ENCODE results near the gene ST6GALNAC6.

The ST6GALNAC6 gene

DNA sequence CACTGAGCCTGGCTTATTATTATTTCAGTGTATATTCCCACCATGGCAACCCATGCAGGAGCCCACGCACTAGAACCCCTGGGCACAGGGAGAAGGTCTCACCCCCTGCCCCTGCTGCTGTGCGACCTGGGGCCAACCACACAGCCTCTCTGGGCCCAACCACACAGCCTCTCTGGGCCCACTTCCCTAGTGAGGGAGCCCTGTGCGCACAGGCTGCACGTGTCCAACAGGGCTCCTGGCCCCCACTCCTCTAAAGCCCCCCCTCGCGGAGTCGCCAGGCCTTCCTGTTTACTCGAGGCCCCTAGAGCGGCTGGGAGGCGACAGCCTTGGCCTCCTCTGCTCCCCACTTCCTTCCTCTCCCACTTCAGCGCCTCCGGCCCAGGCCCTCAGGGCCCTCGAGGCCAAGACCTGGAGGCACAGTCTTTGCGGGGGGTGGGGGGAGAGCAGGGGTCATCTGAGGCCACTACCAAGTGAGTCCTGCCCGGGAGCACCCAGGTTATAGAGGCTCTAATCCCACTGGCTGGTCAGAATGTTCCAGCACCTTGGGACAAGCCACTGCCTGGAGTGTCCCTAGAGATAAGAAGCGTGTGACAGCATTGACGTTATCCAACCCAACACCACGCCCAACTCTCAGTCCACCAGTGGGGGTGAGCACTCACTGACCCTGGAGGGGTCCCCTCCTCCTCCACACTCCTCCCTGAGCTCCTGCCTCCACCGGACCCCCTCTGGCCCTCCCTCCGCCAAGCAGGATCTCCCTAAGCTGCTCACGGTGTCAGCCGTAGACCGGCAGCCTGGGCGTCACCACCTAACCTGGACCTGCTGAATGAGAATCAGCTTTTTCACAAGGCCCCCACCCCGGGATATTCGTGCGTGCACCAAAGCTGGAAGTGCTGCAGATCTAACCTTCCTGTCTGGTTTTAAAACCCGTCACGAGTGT is 37.1 kb downstream of the ST6GALNAC6 start:
- Histone ChIP-seq H3K4me3 (peak overlapping the region in 2 of 10 experiments; percentile 19 to 46; a peak in 3 of 20 replicates), H3K9ac (peak overlapping the region; percentile 72 to 86 (median 81))
- no peak for TF ChIP-seq Cebpa-rat (IDR thresholded peaks at IDR 0.05)

DNA sequence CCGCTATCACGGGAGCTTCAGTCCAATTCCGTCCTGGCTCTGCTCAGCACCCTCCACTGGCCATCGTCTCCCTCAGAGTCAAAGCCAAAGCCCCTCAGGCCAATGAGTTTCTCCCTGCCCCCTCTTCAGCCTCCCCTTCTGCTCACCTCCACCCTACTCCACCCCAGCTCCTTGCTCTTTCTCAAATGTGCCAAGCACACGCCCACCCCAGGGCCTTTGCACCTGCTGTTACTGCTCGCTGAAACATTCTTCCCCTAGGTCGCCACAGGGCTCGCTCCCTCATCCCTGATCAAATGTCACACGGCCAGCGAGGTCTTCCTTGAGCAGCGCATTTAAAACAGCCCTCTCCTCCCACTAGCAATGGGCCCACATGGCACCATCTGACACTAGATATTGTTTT is 38.6 kb downstream of the ST6GALNAC6 start:
- Histone ChIP-seq H3K9ac (peak overlapping the region in 4 of 11 experiments; percentile 6 to 83 (median 48); a peak in 4 of 22 replicates), H3K4me1 (peaks cover 96 to 100% (median 100%) of the 10 kb centered on the region in 10 experiments), H3K4me2 (peak overlapping the region; percentile 66 to 100 (median 88)), H3K9me3 (replicated peaks in 1 of 11) (no peaks in the 10 kb centered on the region), H3K36me3 (no peaks in the 10 kb centered on the region), H3K27me3 (no peaks in the 10 kb centered on the region), H4K20me1 (no peaks in the 10 kb centered on the region), H3K4me3 (no peak overlapping the region; a peak in 1 of 20 replicates), H3K27ac (peak overlapping the region in 9 of 11 experiments; percentile 85 to 96 (median 92); a peak in 19 of 22 replicates)
- no peak for TF ChIP-seq Cebpa-rat (IDR thresholded peaks at IDR 0.05)

More for the DNA sequence above, 37.1 kb downstream of the ST6GALNAC6 start:
- H3K9me3 ChIP-seq (replicated peaks in 1 of 11): no peaks in the 10 kb centered on the region
- H3K27me3 ChIP-seq: no peaks in the 10 kb centered on the region
- H3K27ac ChIP-seq: peak overlapping the region; percentile 85 to 96 (median 92)
- no peaks in the 10 kb centered on the region for H3K36me3 ChIP-seq
- H4K20me1 ChIP-seq: no peaks in the 10 kb centered on the region
- H3K4me2 ChIP-seq: peak overlapping the region; percentile 66 to 100 (median 88)
- peaks cover 96 to 100% (median 100%) of the 10 kb centered on the region in 10 experiments for H3K4me1 ChIP-seq

DNA sequence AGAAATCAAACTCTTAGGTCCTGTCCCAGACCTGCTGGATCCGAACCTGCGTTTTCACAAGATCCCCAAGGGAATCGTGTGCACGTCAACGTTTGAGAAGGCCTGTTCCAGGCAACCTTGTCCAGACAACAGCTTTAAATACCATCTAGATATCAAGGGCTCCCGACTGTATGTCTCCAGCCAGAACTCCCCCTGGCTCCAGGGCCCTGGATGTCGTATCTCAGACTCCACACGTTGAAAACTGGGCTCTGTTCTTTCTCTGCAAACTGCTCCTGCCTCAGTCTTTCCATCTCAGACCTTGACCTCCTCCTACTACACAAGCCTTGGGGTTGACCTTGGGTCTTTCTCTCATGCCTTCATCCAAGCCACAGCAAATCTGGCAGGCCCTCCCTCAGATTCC is 39.1 kb downstream of the ST6GALNAC6 start:
- no peaks in the 10 kb centered on the region for H3K36me3 ChIP-seq
- H3K4me2 ChIP-seq: peak overlapping the region; percentile 21 to 100 (median 88); a peak in 18 of 22 replicates
- peak overlapping the region in 10 of 11 experiments; percentile 5 to 96 (median 92); a peak in 17 of 22 replicates for H3K27ac ChIP-seq
- no peaks in the 10 kb centered on the region for H4K20me1 ChIP-seq
- H3K4me1 ChIP-seq: peaks cover 96 to 100% (median 100%) of the 10 kb centered on the region in 10 experiments
- H3K27me3 ChIP-seq: no peaks in the 10 kb centered on the region
- peak overlapping the region in 3 of 11 experiments; percentile 8 to 35 (median 14); a peak in 2 of 22 replicates for H3K9ac ChIP-seq
- H3K4me3 ChIP-seq: no peak overlapping the region
- TF ChIP-seq Cebpa-rat (IDR thresholded peaks at IDR 0.05): no peak
- no peaks in the 10 kb centered on the region for H3K9me3 ChIP-seq (replicated peaks in 1 of 11)

DNA sequence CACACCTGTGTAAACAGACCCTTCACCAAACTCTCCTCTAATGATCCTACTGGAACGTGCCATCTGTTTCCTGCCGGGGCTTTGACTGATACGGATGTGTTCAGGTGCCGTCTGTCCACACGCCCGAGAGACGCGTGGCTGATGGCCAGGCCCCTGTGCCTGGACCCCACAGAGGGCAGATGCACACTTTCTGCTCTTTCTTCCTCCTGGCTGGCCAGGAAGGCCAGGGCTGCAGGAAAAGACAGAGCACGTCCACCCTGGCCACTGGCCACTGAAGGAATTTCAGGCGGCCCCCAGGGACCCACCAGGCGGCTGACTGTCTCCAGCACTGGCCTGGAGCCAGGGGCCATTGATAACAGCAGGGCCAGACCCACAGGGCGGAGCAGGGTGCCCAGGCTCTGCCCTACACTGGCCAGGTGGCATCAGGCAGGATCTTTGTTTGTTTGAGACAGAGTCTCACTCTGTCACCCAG is 41.3 kb downstream of the ST6GALNAC6 start:
- Histone ChIP-seq H3K27ac (peak overlapping the region; percentile 25 to 95 (median 70); a peak in 20 of 22 replicates), H3K9ac (peak overlapping the region; percentile 16 to 86 (median 52); a peak in 19 of 22 replicates), H3K4me1 (peaks cover 83 to 98% (median 89%) of the 10 kb centered on the region in 10 experiments), H3K4me3 (peak overlapping the region in 1 of 10 experiments; percentile 33; a peak in 1 of 20 replicates), H3K27me3 (no peaks in the 10 kb centered on the region), H3K36me3 (peaks cover 0 to 2% (median 0%) of the 10 kb centered on the region in 11 experiments; a peak in 1 of 22 replicates), H4K20me1 (peaks cover 0 to 6% (median 0%) of the 10 kb centered on the region in 11 experiments; a peak in 9 of 22 replicates), H3K9me3 (replicated peaks in 1 of 11) (no peaks in the 10 kb centered on the region), H3K4me2 (peak overlapping the region; percentile 81 to 100 (median 94))
- no peak for TF ChIP-seq Cebpa-rat (IDR thresholded peaks at IDR 0.05)

DNA sequence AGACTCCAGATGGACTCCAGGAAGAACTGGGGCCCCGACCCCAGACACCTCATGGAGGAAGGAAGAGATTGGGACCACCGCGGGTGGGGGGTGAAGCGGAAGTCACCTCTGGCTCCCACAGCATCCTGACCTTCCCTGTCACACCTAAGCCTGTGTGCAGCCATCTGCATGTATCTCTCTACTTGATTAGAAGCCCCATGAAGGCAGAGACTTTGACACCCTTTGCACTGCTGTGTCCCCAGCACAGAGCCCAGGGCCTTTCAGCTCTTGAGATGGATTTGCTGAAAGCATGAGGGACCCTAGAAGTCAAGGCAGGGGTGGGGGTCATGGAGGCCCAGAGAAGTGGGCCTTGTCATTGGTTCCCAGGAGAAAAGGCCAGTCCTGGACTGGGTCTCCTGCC is 42.1 kb downstream of the ST6GALNAC6 start:
- peak overlapping the region in 10 of 11 experiments; percentile 43 to 86 (median 63); a peak in 17 of 22 replicates for H3K9ac ChIP-seq
- H3K4me1 ChIP-seq: peaks cover 83 to 98% (median 89%) of the 10 kb centered on the region in 10 experiments
- H3K9me3 ChIP-seq (replicated peaks in 1 of 11): no peaks in the 10 kb centered on the region
- H3K27ac ChIP-seq: peak overlapping the region; percentile 25 to 95 (median 70); a peak in 20 of 22 replicates
- peak overlapping the region in 1 of 10 experiments; percentile 33; a peak in 3 of 20 replicates for H3K4me3 ChIP-seq
- no peak for TF ChIP-seq Cebpa-rat (IDR thresholded peaks at IDR 0.05)
- peaks cover 0 to 13% (median 4%) of the 10 kb centered on the region in 11 experiments; a peak in 10 of 22 replicates for H4K20me1 ChIP-seq
- H3K27me3 ChIP-seq: no peaks in the 10 kb centered on the region
- H3K36me3 ChIP-seq: peaks cover 4 to 8% (median 6%) of the 10 kb centered on the region in 11 experiments; a peak in 16 of 22 replicates
- H3K4me2 ChIP-seq: peak overlapping the region; percentile 81 to 100 (median 94)

DNA sequence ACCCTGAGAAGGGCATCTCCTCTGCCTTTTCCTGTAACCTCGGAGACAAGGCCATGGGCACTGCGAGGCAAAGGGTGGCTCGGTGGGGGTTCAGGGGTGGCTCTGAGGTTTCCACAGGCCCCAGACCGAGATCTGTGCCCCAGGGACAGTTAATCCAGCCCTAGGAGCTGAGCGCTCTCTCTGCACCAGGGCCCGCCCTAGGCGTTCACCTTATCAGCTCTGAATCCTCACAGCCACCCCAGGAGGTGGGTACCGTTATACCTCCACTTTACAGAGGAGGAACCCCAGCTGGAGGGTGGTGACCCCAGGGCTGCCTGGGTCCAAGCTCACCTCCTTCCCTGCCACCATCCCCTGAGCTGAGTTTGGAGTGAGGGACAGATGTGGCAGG is 42.7 kb downstream of the ST6GALNAC6 start:
- Histone ChIP-seq H3K4me3 (peak overlapping the region in 2 of 10 experiments; percentile 9 to 33; a peak in 3 of 20 replicates), H3K27me3 (no peaks in the 10 kb centered on the region), H3K27ac (peak overlapping the region; percentile 36 to 95 (median 70); a peak in 20 of 22 replicates), H3K4me2 (peak overlapping the region; percentile 81 to 100 (median 94)), H4K20me1 (peaks cover 0 to 18% (median 5%) of the 10 kb centered on the region in 11 experiments; a peak in 10 of 22 replicates), H3K4me1 (peaks cover 83 to 98% (median 89%) of the 10 kb centered on the region in 10 experiments), H3K9ac (peak overlapping the region; percentile 26 to 86 (median 62); a peak in 20 of 22 replicates), H3K9me3 (replicated peaks in 1 of 11) (no peaks in the 10 kb centered on the region), H3K36me3 (peaks cover 6 to 13% (median 11%) of the 10 kb centered on the region in 11 experiments; a peak in 19 of 22 replicates)
- TF ChIP-seq Cebpa-rat (IDR thresholded peaks at IDR 0.05): no peak

DNA sequence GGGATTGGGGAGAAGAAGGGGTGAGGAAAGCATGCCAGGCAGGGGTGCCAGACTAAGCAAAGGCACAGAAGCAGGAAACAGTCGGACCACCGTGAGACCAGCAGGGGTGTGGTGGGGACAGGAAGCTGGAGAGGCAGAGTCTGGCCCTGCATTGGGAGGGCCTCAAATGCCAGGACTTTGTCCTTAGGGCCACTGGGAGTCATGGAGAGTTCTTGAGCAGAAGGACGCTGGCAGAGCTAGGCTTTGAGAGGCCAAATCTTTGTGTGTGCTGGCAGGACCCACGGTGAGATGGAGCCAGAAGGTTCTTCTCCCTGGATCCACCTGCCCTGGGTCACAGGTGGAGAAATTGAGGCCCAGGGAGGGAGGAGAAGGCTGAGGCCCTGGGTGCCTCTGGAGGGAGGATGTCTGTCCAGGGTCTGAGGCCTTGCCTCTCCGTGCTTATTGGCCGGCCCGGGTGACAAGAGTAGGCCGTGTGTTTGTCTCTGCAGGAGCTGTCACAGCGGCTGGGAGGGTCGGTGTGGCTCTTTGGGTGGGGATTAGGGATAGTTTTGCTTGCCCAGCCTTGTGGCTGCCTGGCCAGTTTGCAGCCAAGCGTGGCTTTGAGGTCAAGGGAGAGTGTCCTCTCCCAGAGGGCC is 43.2 kb downstream of the ST6GALNAC6 start:
- peak overlapping the region; percentile 81 to 100 (median 94) for H3K4me2 ChIP-seq
- H3K9me3 ChIP-seq (replicated peaks in 1 of 11): peaks cover 0 to 5% (median under 1%) of the 10 kb centered on the region in 11 experiments; a peak in 11 of 22 replicates
- peaks cover 83 to 98% (median 88%) of the 10 kb centered on the region in 10 experiments for H3K4me1 ChIP-seq
- no peak for TF ChIP-seq Cebpa-rat (IDR thresholded peaks at IDR 0.05)
- peaks cover 0 to 21% (median 5%) of the 10 kb centered on the region in 11 experiments; a peak in 10 of 22 replicates for H4K20me1 ChIP-seq
- H3K27ac ChIP-seq: peak overlapping the region; percentile 36 to 95 (median 70); a peak in 20 of 22 replicates
- no peaks in the 10 kb centered on the region for H3K27me3 ChIP-seq
- H3K9ac ChIP-seq: peak overlapping the region; percentile 26 to 86 (median 62); a peak in 20 of 22 replicates
- peaks cover 11 to 17% (median 16%) of the 10 kb centered on the region in 11 experiments; a peak in 21 of 22 replicates for H3K36me3 ChIP-seq
- H3K4me3 ChIP-seq: peak overlapping the region in 2 of 10 experiments; percentile 9 to 33; a peak in 2 of 20 replicates

DNA sequence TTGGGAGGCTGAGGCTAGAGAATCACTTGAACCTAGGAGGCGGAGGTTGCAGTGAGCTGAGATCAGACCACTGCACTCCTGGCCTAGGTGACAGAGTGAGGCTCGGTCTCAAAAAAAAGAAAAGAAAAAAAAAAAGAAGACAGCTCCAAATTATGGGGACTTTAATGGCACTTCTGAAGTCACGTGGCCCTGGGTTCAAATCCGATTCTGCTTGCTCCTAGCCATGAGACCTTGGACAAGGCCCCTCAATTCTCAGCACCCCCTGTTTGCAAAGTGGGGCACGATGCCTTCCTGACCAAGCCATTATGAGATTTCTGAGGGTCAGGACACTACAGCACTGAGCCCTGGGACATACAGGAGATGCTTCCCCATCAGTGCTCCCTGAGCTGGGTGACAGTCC is 43.9 kb downstream of the ST6GALNAC6 start:
- no peak for TF ChIP-seq Cebpa-rat (IDR thresholded peaks at IDR 0.05)
- Histone ChIP-seq H3K4me1 (peaks cover 81 to 92% (median 84%) of the 10 kb centered on the region in 10 experiments), H3K9ac (peak overlapping the region in 9 of 11 experiments; percentile 55 to 86 (median 83); a peak in 13 of 22 replicates), H4K20me1 (peaks cover 0 to 22% (median 5%) of the 10 kb centered on the region in 11 experiments; a peak in 10 of 22 replicates), H3K9me3 (replicated peaks in 1 of 11) (peaks cover 4 to 11% (median 8%) of the 10 kb centered on the region in 11 experiments), H3K27ac (peak overlapping the region in 10 of 11 experiments; percentile 64 to 95 (median 74); a peak in 18 of 22 replicates), H3K27me3 (no peaks in the 10 kb centered on the region), H3K4me2 (peak overlapping the region; percentile 81 to 100 (median 94)), H3K36me3 (peaks cover 18 to 24% (median 23%) of the 10 kb centered on the region in 11 experiments), H3K4me3 (peak overlapping the region in 2 of 10 experiments; percentile 81 to 94; a peak in 2 of 20 replicates)

Measured in BLaER1 treated with 17β-estradiol and CSF1 and Interleukin-3, amounts not matched to agents 10 nM and 100 nM (cell line).